ENCODE data around the gene RSPH3. TPM values are rescaled to one million over a fixed set of nuclear protein-coding genes. Genes with fewer than 3 reads are reported as not detected.

Gene RSPH3
- total RNA-seq, 2 experiments from 2014 or later: 0.59 to 1.1 TPM

DNA sequence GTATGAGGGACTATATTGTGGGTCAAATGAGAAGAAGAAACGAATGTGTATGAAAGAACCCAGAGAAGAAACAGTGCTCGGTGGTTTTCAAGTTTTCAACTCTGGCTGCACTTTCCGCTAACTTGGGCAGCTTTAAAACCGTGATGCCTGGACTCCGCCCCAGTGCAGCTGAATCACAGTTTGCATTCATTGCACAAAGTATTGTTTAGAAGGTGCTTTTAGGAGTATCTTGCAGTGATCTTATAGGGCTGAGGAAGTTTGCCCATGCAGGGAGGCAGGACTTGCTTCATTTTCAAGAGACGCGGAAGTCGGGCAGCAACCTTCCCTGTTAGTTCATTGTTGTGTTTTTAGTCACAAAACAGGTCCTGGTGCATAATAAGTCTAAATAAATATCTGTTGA lies 52.7 kb downstream of the RSPH3 start:
- H3K27me3 Mint-ChIP-seq: no peaks in the 10 kb centered on the region
- ChIA-PET CTCF (interaction anchor here (0.7 kb wide), 1 partner anchor 15 kb away, joined by 3 read pairs; no protein-coding TSS in a partner anchor), POLR2A (interaction anchor here (0.7 to 1.0 kb wide), 2 partner anchors 93 to 986 kb away, joined by 3 read pairs; no protein-coding TSS in a partner anchor)
- Histone ChIP-seq H3K4me1 (ENCODE audit: insufficient read depth, low read length) (no peaks in the 10 kb centered on the region), H3K4me3 (ENCODE audit: low read length) (no peak overlapping the region), H3K9me3 (ENCODE audit: control insufficient read depth in 1 of 2, insufficient read depth in 1 of 2, low read length in 2 of 2) (no peaks in the 10 kb centered on the region), H3K27ac (ENCODE audit: low read depth in 1 of 2, low read length in 2 of 2) (no peak overlapping the region), H3K27me3 (ENCODE audit: control insufficient read depth in 1 of 2, insufficient read depth in 2 of 2, low read length in 2 of 2) (no peaks in the 10 kb centered on the region), H3K36me3 (ENCODE audit: insufficient read depth, low read length) (no peaks in the 10 kb centered on the region)
- H3K4me3 Mint-ChIP-seq: no peak overlapping the region
- ATAC-seq (ENCODE audit: poor library complexity) (no peak), DNase-seq (no peak)
- intact Hi-C loops (cut with DNase I, micrococcal nuclease): no loop called here
- TF ChIP-seq, protein P1, sequence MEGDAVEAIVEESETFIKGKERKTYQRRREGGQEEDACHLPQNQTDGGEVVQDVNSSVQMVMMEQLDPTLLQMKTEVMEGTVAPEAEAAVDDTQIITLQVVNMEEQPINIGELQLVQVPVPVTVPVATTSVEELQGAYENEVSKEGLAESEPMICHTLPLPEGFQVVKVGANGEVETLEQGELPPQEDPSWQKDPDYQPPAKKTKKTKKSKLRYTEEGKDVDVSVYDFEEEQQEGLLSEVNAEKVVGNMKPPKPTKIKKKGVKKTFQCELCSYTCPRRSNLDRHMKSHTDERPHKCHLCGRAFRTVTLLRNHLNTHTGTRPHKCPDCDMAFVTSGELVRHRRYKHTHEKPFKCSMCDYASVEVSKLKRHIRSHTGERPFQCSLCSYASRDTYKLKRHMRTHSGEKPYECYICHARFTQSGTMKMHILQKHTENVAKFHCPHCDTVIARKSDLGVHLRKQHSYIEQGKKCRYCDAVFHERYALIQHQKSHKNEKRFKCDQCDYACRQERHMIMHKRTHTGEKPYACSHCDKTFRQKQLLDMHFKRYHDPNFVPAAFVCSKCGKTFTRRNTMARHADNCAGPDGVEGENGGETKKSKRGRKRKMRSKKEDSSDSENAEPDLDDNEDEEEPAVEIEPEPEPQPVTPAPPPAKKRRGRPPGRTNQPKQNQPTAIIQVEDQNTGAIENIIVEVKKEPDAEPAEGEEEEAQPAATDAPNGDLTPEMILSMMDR (IDR thresholded peaks at IDR 0.05): no peak
- H3K27ac Mint-ChIP-seq: no peak overlapping the region
- H3K4me1 Mint-ChIP-seq (ENCODE audit: low read depth): no peaks in the 10 kb centered on the region
- peaks cover 3% of the 10 kb centered on the region for H3K9me3 Mint-ChIP-seq
- no peaks in the 10 kb centered on the region for H3K36me3 Mint-ChIP-seq (ENCODE audit: low read depth)

DNA sequence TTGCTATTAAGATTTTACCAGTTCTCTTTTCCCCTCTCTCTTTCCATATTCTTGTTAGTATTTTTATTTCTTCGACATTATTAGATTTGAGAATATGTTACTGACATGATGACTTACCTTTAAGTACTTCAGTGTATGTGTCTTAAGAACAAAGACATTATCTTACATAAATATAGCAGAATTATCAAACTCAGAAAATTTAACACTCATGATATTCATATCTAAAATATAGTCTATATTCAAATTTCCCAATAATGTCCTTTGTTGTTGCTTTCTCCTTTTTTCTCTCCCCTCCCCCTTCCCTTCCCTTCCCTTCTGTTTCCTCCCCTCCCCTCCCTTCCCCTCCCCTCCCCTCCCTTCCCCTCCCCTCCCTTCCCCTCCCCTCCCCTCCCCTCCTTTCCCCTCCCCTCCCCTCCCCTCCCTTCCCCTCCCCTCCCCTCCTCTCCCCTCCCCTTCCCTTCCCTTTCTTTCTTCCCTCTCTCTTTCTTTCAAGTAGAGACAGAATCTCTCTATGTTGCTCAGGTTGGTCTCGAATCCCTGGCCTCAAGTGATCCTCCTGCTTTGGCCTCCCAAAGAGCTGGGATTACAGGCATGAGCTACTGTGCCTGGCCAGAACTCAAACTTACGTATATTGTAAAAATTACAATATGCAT lies 56.5 kb downstream of the RSPH3 start:
- Histone ChIP-seq H3K36me3 (ENCODE audit: insufficient read depth, low read length) (no peaks in the 10 kb centered on the region), H3K4me1 (ENCODE audit: insufficient read depth, low read length) (peaks cover 8% of the 10 kb centered on the region), H3K9me3 (ENCODE audit: control insufficient read depth in 1 of 2, insufficient read depth in 1 of 2, low read length in 2 of 2) (no peaks in the 10 kb centered on the region), H3K27ac (ENCODE audit: low read depth in 1 of 2, low read length in 2 of 2) (no peak overlapping the region), H3K4me3 (ENCODE audit: low read length) (no peak overlapping the region), H3K27me3 (ENCODE audit: control insufficient read depth in 1 of 2, insufficient read depth in 2 of 2, low read length in 2 of 2) (no peaks in the 10 kb centered on the region)
- TF ChIP-seq, protein P1 (IDR thresholded peaks at IDR 0.05): no peak
- POLR2A ChIA-PET: no interaction called here
- CTCF ChIA-PET: no interaction called here
- Mint-ChIP-seq H3K27me3 (no peaks in the 10 kb centered on the region), H3K27ac (no peak overlapping the region), H3K4me1 (ENCODE audit: low read depth) (peaks cover 5% of the 10 kb centered on the region), H3K4me3 (no peak overlapping the region), H3K36me3 (ENCODE audit: low read depth) (no peaks in the 10 kb centered on the region), H3K9me3 (peaks cover 3% of the 10 kb centered on the region)
- ATAC-seq (ENCODE audit: poor library complexity) (no peak), DNase-seq (no peak)
- intact Hi-C loops (cut with DNase I, micrococcal nuclease): no loop called here

DNA sequence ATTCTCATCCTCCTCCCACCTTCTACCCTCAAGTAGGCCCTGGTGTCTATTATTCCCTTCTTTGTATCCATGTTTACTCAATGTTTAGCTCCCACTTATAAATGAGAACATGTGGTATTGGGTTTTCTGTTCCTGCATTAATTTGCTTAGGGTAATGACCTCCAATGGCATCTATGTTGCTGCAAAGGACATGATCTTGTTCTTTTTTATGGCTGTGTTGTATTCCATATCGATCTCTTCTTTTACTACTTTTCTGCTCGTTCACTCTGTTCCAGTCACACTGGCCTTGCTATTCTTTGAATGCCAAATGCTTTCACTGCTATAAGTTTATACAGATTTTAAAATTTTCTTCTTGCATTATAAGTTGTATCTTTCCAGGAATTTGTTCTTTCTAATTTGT lies 57.7 kb downstream of the RSPH3 start:
- peaks cover 0 to 2% of the 10 kb centered on the region in 2 experiments for H3K27me3 ChIP-seq (ENCODE audit: control insufficient read depth in 1 of 2, insufficient read depth in 2 of 2, low read length in 2 of 2)
- CTCF ChIA-PET: interaction anchor here (0.9 kb wide), 1 partner anchor 17 kb away, joined by 3 read pairs; no protein-coding TSS in a partner anchor
- H3K4me1 ChIP-seq (ENCODE audit: insufficient read depth, low read length): peaks cover 8% of the 10 kb centered on the region
- Mint-ChIP-seq H3K9me3 (peaks cover 3% of the 10 kb centered on the region), H3K36me3 (ENCODE audit: low read depth) (no peaks in the 10 kb centered on the region), H3K27me3 (no peaks in the 10 kb centered on the region), H3K4me3 (no peak overlapping the region), H3K4me1 (ENCODE audit: low read depth) (peaks cover 5% of the 10 kb centered on the region), H3K27ac (no peak overlapping the region)
- no peak overlapping the region for H3K4me3 ChIP-seq (ENCODE audit: low read length)
- TF ChIP-seq, protein P1 (IDR thresholded peaks at IDR 0.05): no peak
- POLR2A ChIA-PET: no interaction called here
- intact Hi-C loops (cut with DNase I, micrococcal nuclease): no loop called here
- H3K36me3 ChIP-seq (ENCODE audit: insufficient read depth, low read length): no peaks in the 10 kb centered on the region
- no peak overlapping the region for H3K27ac ChIP-seq (ENCODE audit: low read depth in 1 of 2, low read length in 2 of 2)
- ATAC-seq (ENCODE audit: poor library complexity): no peak
- no peaks in the 10 kb centered on the region for H3K9me3 ChIP-seq (ENCODE audit: control insufficient read depth in 1 of 2, insufficient read depth in 1 of 2, low read length in 2 of 2)
- no peak for DNase-seq
